ENCODE measurements around the gene BRAF.
"Not testable (repeated sequence)": the region's sequence is repeated elsewhere in the genome, so short reads cannot be mapped to it uniquely, and the experiment has no call there.

The BRAF gene

GRCh38 chr7:140945940-140946339, 21.2 kb upstream of the BRAF start:
- DNase-seq (ENCODE audit: low read depth, low spot score) = no peak
- TF ChIP-seq SUZ12 (IDR thresholded peaks at IDR 0.05; ENCODE audit: extremely low read depth, insufficient read depth, insufficient read length) (no peak), ZNF274 (IDR thresholded peaks at IDR 0.05; ENCODE audit: low read depth, low read length) (no peak), YY1 (IDR thresholded peaks at IDR 0.05; ENCODE audit: insufficient read depth, insufficient read length) (no peak)
- Histone ChIP-seq H3K27me3 (ENCODE audit: insufficient read depth, insufficient read length) (no peaks in the 10 kb centered on the region), H3K9ac (ENCODE audit: insufficient read length, low read depth) (no peak overlapping the region), H3K4me3 (ENCODE audit: insufficient read length, low read depth) (no peak overlapping the region), H3K4me1 (ENCODE audit: insufficient read depth, insufficient read length) (no peaks in the 10 kb centered on the region), H3K36me3 (ENCODE audit: insufficient read depth, insufficient read length, low read length) (no peaks in the 10 kb centered on the region), H3K9me3 (ENCODE audit: insufficient read depth, low read length) (no peaks in the 10 kb centered on the region)

GRCh38 chr7:140942242-140942641, 17.5 kb upstream of the BRAF start:
- not testable (repeated sequence) for DNase-seq (ENCODE audit: low read depth, low spot score); H3K9me3 ChIP-seq (ENCODE audit: insufficient read depth, low read length); H3K9ac ChIP-seq (ENCODE audit: insufficient read length, low read depth); H3K4me3 ChIP-seq (ENCODE audit: insufficient read length, low read depth); H3K27me3 ChIP-seq (ENCODE audit: insufficient read depth, insufficient read length); H3K4me1 ChIP-seq (ENCODE audit: insufficient read depth, insufficient read length); H3K36me3 ChIP-seq (ENCODE audit: insufficient read depth, insufficient read length, low read length)

GRCh38 chr7:140940898-140941297, 16.2 kb upstream of the BRAF start:
- H3K4me3 ChIP-seq (ENCODE audit: insufficient read length, low read depth) = no peak overlapping the region
- H3K36me3 ChIP-seq (ENCODE audit: insufficient read depth, insufficient read length, low read length) = no peaks in the 10 kb centered on the region
- no peaks in the 10 kb centered on the region for H3K27me3 ChIP-seq (ENCODE audit: insufficient read depth, insufficient read length)
- DNase-seq (ENCODE audit: low read depth, low spot score) = no peak
- H3K9ac ChIP-seq (ENCODE audit: insufficient read length, low read depth) = no peak overlapping the region
- no peaks in the 10 kb centered on the region for H3K4me1 ChIP-seq (ENCODE audit: insufficient read depth, insufficient read length)
- no peaks in the 10 kb centered on the region for H3K9me3 ChIP-seq (ENCODE audit: insufficient read depth, low read length)
- TF ChIP-seq SUZ12 (IDR thresholded peaks at IDR 0.05; ENCODE audit: extremely low read depth, insufficient read depth, insufficient read length) (no peak), ZNF274 (IDR thresholded peaks at IDR 0.05; ENCODE audit: low read depth, low read length) (no peak), YY1 (IDR thresholded peaks at IDR 0.05; ENCODE audit: insufficient read depth, insufficient read length) (no peak)

- DNase-seq (ENCODE audit: low read depth, low spot score) = no peak
- TF ChIP-seq YY1 (IDR thresholded peaks at IDR 0.05; ENCODE audit: insufficient read depth, insufficient read length) (no peak), SUZ12 (IDR thresholded peaks at IDR 0.05; ENCODE audit: extremely low read depth, insufficient read depth, insufficient read length) (no peak), ZNF274 (IDR thresholded peaks at IDR 0.05; ENCODE audit: low read depth, low read length) (no peak)
- H3K4me1 ChIP-seq (ENCODE audit: insufficient read depth, insufficient read length) = no peaks in the 10 kb centered on the region
- no peaks in the 10 kb centered on the region for H3K27me3 ChIP-seq (ENCODE audit: insufficient read depth, insufficient read length)
- H3K36me3 ChIP-seq (ENCODE audit: insufficient read depth, insufficient read length, low read length) = no peaks in the 10 kb centered on the region
- no peaks in the 10 kb centered on the region for H3K9me3 ChIP-seq (ENCODE audit: insufficient read depth, low read length)
- H3K4me3 ChIP-seq (ENCODE audit: insufficient read length, low read depth) = no peak overlapping the region
- H3K9ac ChIP-seq (ENCODE audit: insufficient read length, low read depth) = no peak overlapping the region
Observed at GRCh38 chr7:140937702-140938264, 13.1 kb upstream of the BRAF start.

GRCh38 chr7:140928491-140929309, 4.0 kb upstream of the BRAF start:
- Histone ChIP-seq H3K4me3 (ENCODE audit: insufficient read length, low read depth) (no peak overlapping the region), H3K27me3 (ENCODE audit: insufficient read depth, insufficient read length) (no peaks in the 10 kb centered on the region), H3K4me1 (ENCODE audit: insufficient read depth, insufficient read length) (no peaks in the 10 kb centered on the region), H3K9me3 (ENCODE audit: insufficient read depth, low read length) (no peaks in the 10 kb centered on the region), H3K9ac (ENCODE audit: insufficient read length, low read depth) (no peak overlapping the region), H3K36me3 (ENCODE audit: insufficient read depth, insufficient read length, low read length) (no peaks in the 10 kb centered on the region)
- no peak for DNase-seq (ENCODE audit: low read depth, low spot score)
- no peak for TF ChIP-seq SUZ12 (IDR thresholded peaks at IDR 0.05; ENCODE audit: extremely low read depth, insufficient read depth, insufficient read length)
- no peak for TF ChIP-seq YY1 (IDR thresholded peaks at IDR 0.05; ENCODE audit: insufficient read depth, insufficient read length)
- TF ChIP-seq ZNF274 (IDR thresholded peaks at IDR 0.05; ENCODE audit: low read depth, low read length) = no peak

- H3K9ac ChIP-seq (ENCODE audit: insufficient read length, low read depth); H3K36me3 ChIP-seq (ENCODE audit: insufficient read depth, insufficient read length, low read length); H3K27me3 ChIP-seq (ENCODE audit: insufficient read depth, insufficient read length); DNase-seq (ENCODE audit: low read depth, low spot score); H3K9me3 ChIP-seq (ENCODE audit: insufficient read depth, low read length); H3K4me3 ChIP-seq (ENCODE audit: insufficient read length, low read depth); H3K4me1 ChIP-seq (ENCODE audit: insufficient read depth, insufficient read length): not testable (repeated sequence)
Observed at GRCh38 chr7:140927945-140928344, 3.2 kb upstream of the BRAF start.

- Histone ChIP-seq H3K9ac (ENCODE audit: insufficient read length, low read depth) (no peak overlapping the region), H3K9me3 (ENCODE audit: insufficient read depth, low read length) (no peaks in the 10 kb centered on the region), H3K36me3 (ENCODE audit: insufficient read depth, insufficient read length, low read length) (no peaks in the 10 kb centered on the region), H3K27me3 (ENCODE audit: insufficient read depth, insufficient read length) (no peaks in the 10 kb centered on the region), H3K4me1 (ENCODE audit: insufficient read depth, insufficient read length) (no peaks in the 10 kb centered on the region), H3K4me3 (ENCODE audit: insufficient read length, low read depth) (no peak overlapping the region)
- no peak for DNase-seq (ENCODE audit: low read depth, low spot score)
- TF ChIP-seq SUZ12 (IDR thresholded peaks at IDR 0.05; ENCODE audit: extremely low read depth, insufficient read depth, insufficient read length) (no peak), YY1 (IDR thresholded peaks at IDR 0.05; ENCODE audit: insufficient read depth, insufficient read length) (no peak), ZNF274 (IDR thresholded peaks at IDR 0.05; ENCODE audit: low read depth, low read length) (no peak)
Observed at GRCh38 chr7:140927351-140927750, 2.6 kb upstream of the BRAF start.
